ENCODE data around the gene PHF21B.

- TF ChIP-seq EZH2 (IDR thresholded peaks at IDR 0.05; ENCODE audit: borderline replicate concordance, low read length), result no peak
- no peak for TF ChIP-seq CTCF (conservative IDR thresholded peaks at IDR 0.05 in 1 of 2, IDR thresholded peaks at IDR 0.05 in 1 of 2; ENCODE audit: extremely low read depth in 1 of 2, insufficient read depth in 1 of 2, low read depth in 1 of 2, low read length in 2 of 2)
These were observed 150.2 kb downstream of the PHF21B start for GRCh38 chr22:44859641-44860040.
